OCI-LY7 (cell line): Measurements from ENCODE around the gene SORCS1. TPM values are rescaled to one million over a fixed set of nuclear protein-coding genes. Genes with fewer than 3 reads are reported as not detected.

Source experiments
- BruUV-seq: library from RNA; stranded (reverse); fragments of 400-500 nt; replicated peaks from 2 replicates; lab custom pipeline; 2021; lab: Mats Ljungman, UMichigan
- CTCF ChIA-PET: fragments of 300-600 bp; sonication (Branson Sonifier 250); formaldehyde crosslinking; loops from one replicate; lab custom pipeline; 2022; ENCODE audit warnings: antibody characterized with exemption; ENCODE audit not compliant: unreplicated experiment; lab: Charles Lee
- POLR2A ChIA-PET: fragments of 300-600 bp; sonication (Branson Sonifier 250); formaldehyde crosslinking; loops from one replicate; lab custom pipeline; 2022; ENCODE audit warnings: antibody characterized with exemption; lab: Charles Lee
- DNase-seq: peaks from one replicate; pipeline ENCODE4 v3.0.0-alpha.2; 2015; ENCODE audit warnings: low spot score
- H2AFZ ChIP-seq: fragments of 200-600 bp; sonication (generic), shearing (Covaris generic); 2 replicates; pipeline ENCODE4 v1.6.1; 2014; ENCODE audit warnings: mild to moderate bottlenecking, antibody characterized with exemption, low read length, moderate library complexity
- H3K27ac ChIP-seq: fragments of 200-600 bp; sonication (generic); 2 replicates; pipeline ENCODE4 v1.5.1; 2014; ENCODE audit warnings: mixed run types, low read depth, mild to moderate bottlenecking, moderate library complexity, low read length, inconsistent platforms; ENCODE audit not compliant: poor library complexity, severe bottlenecking
- H3K36me3 ChIP-seq: fragments of 200-600 bp; sonication (generic); 2 replicates; pipeline ENCODE4 v1.6.1; 2014; ENCODE audit warnings: mild to moderate bottlenecking, antibody characterized with exemption, low read length, moderate library complexity, mixed read lengths; ENCODE audit not compliant: insufficient read depth
- H3K4me1 ChIP-seq: fragments of 200-600 bp; sonication (generic); 2 replicates; pipeline ENCODE4 v1.5.1; 2014; ENCODE audit warnings: mild to moderate bottlenecking, low read length; ENCODE audit not compliant: insufficient read depth, poor library complexity, severe bottlenecking
- H3K4me2 ChIP-seq: fragments of 200-600 bp; sonication (generic); 2 replicates; pipeline ENCODE4 v1.6.1; 2014; ENCODE audit warnings: mild to moderate bottlenecking, low read length
- H3K4me3 ChIP-seq: fragments of 200-600 bp; sonication (generic); 2 replicates; pipeline ENCODE4 v1.5.1; 2014; ENCODE audit warnings: mild to moderate bottlenecking, low read depth, low read length; ENCODE audit not compliant: poor library complexity, severe bottlenecking
- H3K79me2 ChIP-seq: fragments of 200-600 bp; sonication (generic); 2 replicates; pipeline ENCODE4 v1.6.1; 2016; ENCODE audit warnings: low read depth, mild to moderate bottlenecking, low read length, moderate library complexity, mixed read lengths; ENCODE audit not compliant: insufficient read depth
- H3K9me2 ChIP-seq: fragments of 200-600 bp; sonication (generic); 2 replicates; pipeline ENCODE4 v1.6.1; 2016; ENCODE audit warnings: mild to moderate bottlenecking, low read length, mixed read lengths; ENCODE audit not compliant: insufficient read depth
- H3K9me3 ChIP-seq: fragments of 200-600 bp; sonication (generic); 2 replicates; pipeline ENCODE4 v1.6.1; 2014; ENCODE audit warnings: mild to moderate bottlenecking, mixed run types, low read length, mixed read lengths
- H4K20me1 ChIP-seq: fragments of 200-600 bp; sonication (generic); 2 replicates; pipeline ENCODE4 v1.6.1; 2014; ENCODE audit warnings: mild to moderate bottlenecking, antibody characterized with exemption, low read length, moderate library complexity, mixed read lengths; ENCODE audit not compliant: insufficient read depth
- EZH2phosphoT487 ChIP-seq: fragments of 200-600 bp; sonication (generic); IDR thresholded peaks from 2 replicates; pipeline ENCODE4 v1.6.1; 2018; ENCODE audit warnings: low read depth, borderline replicate concordance, mild to moderate bottlenecking, mixed run types, antibody characterized with exemption, low read length, moderate library complexity, mixed read lengths
- intact Hi-C: fragments of 100-400 bp; cut with micrococcal nuclease; formaldehyde crosslinking; loops from one replicate; pipeline ENCODE4 v1.10.0; 2022; ENCODE audit not compliant: unreplicated experiment
- total RNA-seq, 2 experiments: library from RNA; depleted of rRNA in 1 of 2; stranded (reverse); fragments of >200 nt in 1 of 2; shearing (Covaris generic) in 1 of 2; gene quantifications; 2 replicates each; pipeline ENCODE4 v1.2.3, GENCODE V29; 2014 to 2022
- TF ChIP-seq, protein P1 (sequence below): fragments of 200-600 bp; sonication (generic); conservative IDR thresholded peaks from 2 replicates; pipeline ENCODE4 v1.5.1; 2014; ENCODE audit warnings: mild to moderate bottlenecking, antibody characterized with exemption, low read length, moderate library complexity, mixed read lengths

SORCS1 gene
- total RNA-seq, 2 experiments from 2014 or later, result not detected

- intact Hi-C loops, result no loop called here
- no TSS peak for BruUV-seq
- H3K4me3 ChIP-seq, result no peak overlapping the region
- no peak for TF ChIP-seq EZH2phosphoT487
- TF ChIP-seq, protein P1, sequence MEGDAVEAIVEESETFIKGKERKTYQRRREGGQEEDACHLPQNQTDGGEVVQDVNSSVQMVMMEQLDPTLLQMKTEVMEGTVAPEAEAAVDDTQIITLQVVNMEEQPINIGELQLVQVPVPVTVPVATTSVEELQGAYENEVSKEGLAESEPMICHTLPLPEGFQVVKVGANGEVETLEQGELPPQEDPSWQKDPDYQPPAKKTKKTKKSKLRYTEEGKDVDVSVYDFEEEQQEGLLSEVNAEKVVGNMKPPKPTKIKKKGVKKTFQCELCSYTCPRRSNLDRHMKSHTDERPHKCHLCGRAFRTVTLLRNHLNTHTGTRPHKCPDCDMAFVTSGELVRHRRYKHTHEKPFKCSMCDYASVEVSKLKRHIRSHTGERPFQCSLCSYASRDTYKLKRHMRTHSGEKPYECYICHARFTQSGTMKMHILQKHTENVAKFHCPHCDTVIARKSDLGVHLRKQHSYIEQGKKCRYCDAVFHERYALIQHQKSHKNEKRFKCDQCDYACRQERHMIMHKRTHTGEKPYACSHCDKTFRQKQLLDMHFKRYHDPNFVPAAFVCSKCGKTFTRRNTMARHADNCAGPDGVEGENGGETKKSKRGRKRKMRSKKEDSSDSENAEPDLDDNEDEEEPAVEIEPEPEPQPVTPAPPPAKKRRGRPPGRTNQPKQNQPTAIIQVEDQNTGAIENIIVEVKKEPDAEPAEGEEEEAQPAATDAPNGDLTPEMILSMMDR, result no peak
- no peaks in the 10 kb centered on the region for H3K4me1 ChIP-seq
- POLR2A ChIA-PET, result no interaction called here
- CTCF ChIA-PET, result no interaction called here
- H3K36me3 ChIP-seq, result no peaks in the 10 kb centered on the region
- H3K27ac ChIP-seq, result no peak overlapping the region
- no peaks in the 10 kb centered on the region for H3K9me3 ChIP-seq
- H3K9me2 ChIP-seq, result no peaks in the 10 kb centered on the region
- DNase-seq, result no peak
- no peak overlapping the region for H3K4me2 ChIP-seq
- H4K20me1 ChIP-seq, result no peaks in the 10 kb centered on the region
- H3K79me2 ChIP-seq, result no peaks in the 10 kb centered on the region
- H2AFZ ChIP-seq, result no peak overlapping the region
Observed at GRCh38 chr10:106542461-106542860, 622.0 kb downstream of the SORCS1 start.

DNA sequence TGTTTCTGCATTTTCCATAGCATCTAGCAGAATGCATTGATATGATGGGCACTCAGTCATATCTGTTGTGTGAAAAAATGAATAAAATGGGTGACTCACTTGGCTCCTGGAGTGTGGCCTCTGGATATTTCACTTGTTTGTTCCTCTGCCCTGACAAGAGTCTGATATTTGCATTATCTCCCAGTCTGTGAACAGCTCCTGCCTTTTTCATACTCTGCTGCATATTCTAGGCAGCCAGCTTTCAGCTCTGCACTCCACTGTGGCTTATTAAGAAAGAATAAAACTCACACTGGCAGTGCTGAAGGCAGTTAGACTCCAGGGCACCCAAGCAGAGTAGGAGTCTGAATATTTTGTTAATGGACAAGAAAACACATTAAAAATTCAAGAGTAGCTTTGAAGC lies 623.9 kb downstream of the SORCS1 start:
- H3K79me2 ChIP-seq, result no peaks in the 10 kb centered on the region
- no peak overlapping the region for H3K4me2 ChIP-seq
- POLR2A ChIA-PET, result interaction anchor here (0.7 kb wide), 1 partner anchor 27 kb away, joined by 3 read pairs; no protein-coding TSS in a partner anchor
- no peak for TF ChIP-seq EZH2phosphoT487
- TF ChIP-seq, protein P1, result no peak
- CTCF ChIA-PET, result no interaction called here
- no peaks in the 10 kb centered on the region for H4K20me1 ChIP-seq
- H3K9me3 ChIP-seq, result no peaks in the 10 kb centered on the region
- no peak overlapping the region for H2AFZ ChIP-seq
- no peaks in the 10 kb centered on the region for H3K4me1 ChIP-seq
- no TSS peak for BruUV-seq
- no peaks in the 10 kb centered on the region for H3K36me3 ChIP-seq
- H3K9me2 ChIP-seq, result no peaks in the 10 kb centered on the region
- DNase-seq, result no peak
- intact Hi-C loops, result no loop called here
- H3K4me3 ChIP-seq, result no peak overlapping the region
- H3K27ac ChIP-seq, result no peak overlapping the region

GRCh38 chr10:106537866-106538265 lies 626.6 kb downstream of the SORCS1 start:
- no peaks in the 10 kb centered on the region for H4K20me1 ChIP-seq
- no peak for DNase-seq
- H3K9me2 ChIP-seq, result no peaks in the 10 kb centered on the region
- intact Hi-C loops, result no loop called here
- BruUV-seq, result no TSS peak
- H3K4me3 ChIP-seq, result no peak overlapping the region
- no peak overlapping the region for H2AFZ ChIP-seq
- H3K4me1 ChIP-seq, result no peaks in the 10 kb centered on the region
- ChIA-PET POLR2A (no interaction called here), CTCF (no interaction called here)
- no peaks in the 10 kb centered on the region for H3K79me2 ChIP-seq
- H3K27ac ChIP-seq, result no peak overlapping the region
- H3K4me2 ChIP-seq, result no peak overlapping the region
- no peaks in the 10 kb centered on the region for H3K9me3 ChIP-seq
- TF ChIP-seq, protein P1, result no peak
- TF ChIP-seq EZH2phosphoT487, result no peak
- H3K36me3 ChIP-seq, result no peaks in the 10 kb centered on the region
